Activated CD8-positive, alpha-beta memory T cell treated with anti-CD3 and anti-CD28 coated beads for 24 hours (primary cell): Measurements from ENCODE around the gene ARHGAP29.

Experiments used
- DNase-seq: peaks from one replicate; pipeline ENCODE4 v3.0.0-alpha.2; 2020

Gene ARHGAP29

DNA sequence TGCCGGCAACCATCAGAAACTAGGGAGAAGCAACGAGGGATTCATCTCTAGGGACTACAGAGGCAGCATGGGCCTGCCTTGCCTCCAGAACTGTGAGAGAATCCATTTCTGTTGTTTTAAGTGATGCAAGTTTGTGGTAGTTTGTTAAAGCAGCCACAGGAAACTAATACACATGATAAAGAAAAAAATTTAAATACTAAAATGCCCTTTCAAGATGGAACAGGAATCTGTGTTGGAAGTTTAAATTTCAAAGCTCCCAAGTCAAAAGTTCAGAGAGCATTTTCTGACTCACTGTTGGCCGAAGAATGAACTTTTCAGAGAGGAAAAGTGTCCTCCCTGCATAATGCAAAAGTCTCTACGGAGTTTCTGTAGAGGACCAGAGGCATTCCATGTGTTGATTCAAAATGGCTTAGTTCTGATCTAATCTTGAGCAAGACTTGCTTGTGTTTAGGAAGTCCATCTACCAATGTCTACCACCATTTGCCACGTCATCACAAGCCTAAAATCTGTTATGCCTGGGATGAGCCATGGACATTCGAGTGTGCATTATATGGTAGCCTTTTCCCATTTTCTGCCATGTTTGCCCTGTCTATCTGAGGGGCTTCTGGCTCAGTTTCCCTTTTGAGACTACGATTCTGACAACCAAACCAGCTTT is 22.4 kb upstream of the ARHGAP29 start:
- no peak for DNase-seq

DNA sequence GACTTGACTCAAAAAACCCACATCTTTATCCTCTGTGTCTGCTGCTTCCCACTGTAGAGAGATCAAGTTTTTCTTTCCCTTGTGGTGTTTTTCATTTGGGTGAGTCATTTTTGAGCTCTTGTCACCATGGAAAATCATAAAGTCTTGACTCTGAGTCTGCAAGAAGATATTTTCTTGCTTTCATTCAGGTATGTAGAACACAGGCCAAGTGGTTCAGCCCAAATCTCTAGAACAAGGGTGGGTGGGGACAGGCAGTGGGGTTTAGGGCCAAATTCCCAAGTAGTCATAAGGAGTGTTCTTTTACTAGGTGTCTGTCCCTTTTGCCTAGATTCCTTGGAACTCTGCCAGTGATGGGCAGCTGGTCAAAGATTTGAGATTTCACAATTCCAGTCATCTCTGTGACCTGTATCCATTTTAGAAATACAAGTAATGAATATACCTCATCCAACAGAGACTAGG is 21.5 kb upstream of the ARHGAP29 start:
- no peak for DNase-seq

DNA sequence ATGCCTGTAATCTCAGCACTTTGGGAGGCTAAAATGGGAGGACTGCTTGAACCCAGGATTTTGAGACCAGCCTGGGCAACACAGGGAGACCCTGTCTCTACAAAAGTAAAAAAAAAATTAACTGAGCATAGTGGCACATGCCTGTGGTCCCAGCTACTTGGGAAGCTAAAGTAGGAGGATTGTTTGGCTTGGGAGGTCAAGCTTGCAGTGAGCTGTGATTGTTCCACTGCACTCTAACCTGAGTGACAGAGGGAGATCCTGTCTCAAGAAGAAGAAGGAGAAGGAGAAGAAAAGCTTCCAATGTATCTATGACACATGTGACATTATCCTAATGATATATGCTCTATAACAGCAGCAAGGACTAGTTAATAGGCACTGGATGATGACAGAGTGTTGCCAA is 20.1 kb upstream of the ARHGAP29 start:
- DNase-seq, result no peak

GRCh38 chr1:94255476-94255875 is 18.1 kb upstream of the ARHGAP29 start:
- DNase-seq, result no peak

DNA sequence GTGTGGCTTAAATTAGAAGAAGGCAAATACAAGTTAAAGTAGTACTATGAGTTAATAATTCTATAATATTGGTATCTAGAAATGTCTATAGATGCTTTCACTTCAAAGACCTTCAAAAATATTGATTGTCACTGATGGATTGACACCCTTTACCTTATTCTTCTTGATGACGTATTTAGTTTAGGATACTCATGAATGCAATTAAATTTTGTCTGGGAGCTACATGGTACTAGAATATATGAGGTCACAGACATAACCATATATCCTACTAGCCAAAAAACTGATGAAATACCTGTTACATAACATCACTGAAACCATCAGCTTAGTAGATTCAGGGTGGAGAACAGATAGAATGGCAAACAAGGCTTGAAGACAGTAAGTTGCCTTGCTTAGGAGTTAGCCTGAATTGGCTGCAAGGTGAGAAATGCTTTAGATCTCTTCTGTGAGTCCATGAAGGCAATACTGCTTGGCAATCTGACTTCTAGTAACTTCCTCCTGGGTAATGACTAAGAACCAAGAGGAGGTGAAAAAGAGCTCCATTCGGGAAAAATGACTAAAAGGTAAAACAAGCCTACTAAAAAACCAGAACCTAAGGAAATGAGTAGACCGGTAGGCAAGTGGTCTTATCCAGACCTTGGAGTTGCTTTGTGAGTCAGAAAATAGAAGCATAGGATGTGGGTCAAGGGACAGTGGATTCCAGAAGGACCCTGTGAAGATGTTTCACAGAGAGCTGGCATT is 16.9 kb upstream of the ARHGAP29 start:
- DNase-seq, result no peak

GRCh38 chr1:94253456-94254017 is 16.2 kb upstream of the ARHGAP29 start:
- no peak for DNase-seq

- DNase-seq, result no peak
Measured at GRCh38 chr1:94250341-94250740, 13.0 kb upstream of the ARHGAP29 start.

GRCh38 chr1:94248956-94249688 is 11.7 kb upstream of the ARHGAP29 start:
- no peak for DNase-seq

DNA sequence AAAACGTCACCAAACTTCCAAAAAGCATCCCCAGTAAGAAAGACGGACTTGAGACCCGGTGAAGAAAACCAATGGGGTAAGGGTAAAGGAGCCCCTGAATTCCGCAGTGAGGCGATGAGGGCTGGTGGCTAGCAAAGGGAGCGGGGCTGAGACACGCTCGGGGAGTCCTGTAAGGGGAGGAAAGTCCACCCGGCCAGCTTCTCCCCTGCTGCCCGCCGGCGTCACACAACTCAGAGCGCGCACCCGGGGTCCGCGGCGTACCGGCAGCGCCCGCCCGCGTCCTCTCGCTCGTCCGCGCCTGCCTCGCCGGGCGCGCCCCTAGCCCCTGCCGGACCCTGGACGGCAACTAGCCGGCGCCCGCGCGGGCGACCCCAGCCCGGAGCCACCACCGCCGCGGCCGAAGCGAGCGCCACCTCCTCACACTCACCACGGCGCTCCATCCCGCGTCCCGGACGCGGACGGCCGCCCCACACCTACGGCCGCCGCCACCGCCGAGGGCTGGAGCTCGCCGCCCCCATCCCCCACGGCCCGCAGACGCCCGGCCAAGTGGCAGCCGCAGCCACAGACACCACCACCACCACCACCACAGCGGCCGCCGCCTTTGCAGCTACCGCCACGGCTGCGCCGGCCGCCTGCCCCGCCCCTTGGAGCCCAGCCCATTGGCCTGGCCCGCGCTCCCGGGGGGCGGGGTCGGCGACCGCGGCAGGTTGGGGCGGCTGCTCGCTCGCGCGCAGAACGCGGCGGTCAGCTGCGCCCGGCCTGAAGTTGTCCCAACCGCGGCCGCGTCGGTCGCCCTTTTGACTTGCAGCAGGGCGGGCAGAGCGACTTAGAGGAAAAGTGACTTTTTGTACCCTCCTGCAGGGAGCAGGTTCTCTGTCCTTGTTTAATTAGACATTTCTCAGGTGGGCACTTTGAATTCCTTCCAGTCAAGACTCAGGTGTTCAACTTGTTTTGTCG is 10.0 kb upstream of the ARHGAP29 start:
- peak; percentile 60 for DNase-seq

- DNase-seq, result no peak
Measured at GRCh38 chr1:94246692-94247137, 9.3 kb upstream of the ARHGAP29 start.

GRCh38 chr1:94245747-94246438 is 8.5 kb upstream of the ARHGAP29 start:
- no peak for DNase-seq

- no peak for DNase-seq
Measured at GRCh38 chr1:94244816-94245215, 7.4 kb upstream of the ARHGAP29 start.

DNA sequence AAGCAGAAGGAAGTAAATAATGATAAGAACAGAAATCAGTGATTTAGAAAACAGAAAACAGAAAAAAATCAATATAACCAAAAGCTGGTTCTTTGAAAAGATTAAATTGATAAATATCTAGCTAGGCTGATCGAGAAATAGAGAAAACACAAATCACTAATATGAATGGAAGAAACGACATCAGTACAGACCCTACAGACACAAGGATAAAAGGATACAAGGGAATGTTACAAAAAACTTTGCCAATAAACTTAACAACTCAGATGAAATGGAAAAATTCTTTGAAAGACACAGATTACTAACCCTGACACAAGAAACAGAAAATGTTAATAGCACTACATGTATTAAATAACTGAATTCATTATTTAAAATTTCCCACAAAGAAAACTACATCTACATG is 6.3 kb upstream of the ARHGAP29 start:
- DNase-seq, result no peak

DNA sequence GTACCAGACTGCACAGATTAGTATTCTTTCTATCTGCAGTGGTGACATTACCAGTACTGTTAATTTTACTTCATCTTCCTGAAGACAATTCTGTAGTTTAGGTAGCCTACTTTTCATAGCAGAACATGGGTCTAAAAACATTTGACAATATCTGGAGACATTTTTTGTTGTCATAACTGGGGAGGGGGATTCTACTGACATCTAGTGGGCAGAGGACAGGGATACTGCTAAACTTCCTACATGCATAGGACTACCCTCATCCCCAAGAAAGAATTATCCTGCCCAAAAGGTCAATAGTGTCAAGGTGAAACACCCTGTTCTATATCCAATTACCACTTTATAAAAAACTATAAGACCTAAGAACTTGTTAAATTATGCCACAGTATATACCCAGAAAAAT is 3.4 kb upstream of the ARHGAP29 start:
- no peak for DNase-seq

DNA sequence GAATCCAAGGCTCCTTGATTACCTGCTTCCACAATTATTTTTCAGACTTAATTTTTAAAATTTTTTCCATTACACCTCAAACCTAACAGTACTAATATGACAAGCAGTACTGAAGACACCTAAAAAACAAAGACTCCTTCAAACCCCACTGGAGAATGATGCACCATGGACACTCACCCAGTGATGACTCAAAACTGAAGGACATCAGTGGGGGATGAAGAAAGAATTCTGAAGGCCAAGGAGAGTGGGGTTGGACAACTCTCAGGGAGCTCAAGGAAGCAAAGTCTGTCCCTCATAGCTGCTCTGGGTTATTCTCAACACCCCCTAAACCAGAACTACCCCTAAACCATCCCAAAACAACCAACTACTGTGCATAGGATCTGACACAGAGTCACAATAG is 2.4 kb upstream of the ARHGAP29 start:
- no peak for DNase-seq

DNA sequence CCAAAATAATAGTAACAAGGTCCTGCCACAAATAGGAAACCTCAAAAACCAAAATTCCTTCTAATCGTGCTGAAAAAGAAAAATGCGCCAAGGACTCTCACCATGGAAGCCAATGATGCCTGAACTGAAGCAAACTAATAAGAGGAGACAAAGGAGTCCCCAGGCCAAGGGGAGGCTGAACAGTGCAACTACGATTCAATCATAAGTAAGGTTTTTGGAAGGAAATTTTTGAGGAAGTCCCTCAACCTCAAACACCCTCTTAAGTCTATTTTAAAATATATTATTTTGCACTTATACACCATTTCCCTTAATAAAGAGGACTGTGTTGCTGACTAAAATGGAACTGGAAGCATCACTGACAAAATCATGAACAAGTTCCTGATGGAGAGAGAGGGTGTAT is 1.7 kb upstream of the ARHGAP29 start:
- no peak for DNase-seq

- peak; percentile 58 for DNase-seq
Measured at GRCh38 chr1:94236630-94237290, 624 bp downstream of the ARHGAP29 start.

DNA sequence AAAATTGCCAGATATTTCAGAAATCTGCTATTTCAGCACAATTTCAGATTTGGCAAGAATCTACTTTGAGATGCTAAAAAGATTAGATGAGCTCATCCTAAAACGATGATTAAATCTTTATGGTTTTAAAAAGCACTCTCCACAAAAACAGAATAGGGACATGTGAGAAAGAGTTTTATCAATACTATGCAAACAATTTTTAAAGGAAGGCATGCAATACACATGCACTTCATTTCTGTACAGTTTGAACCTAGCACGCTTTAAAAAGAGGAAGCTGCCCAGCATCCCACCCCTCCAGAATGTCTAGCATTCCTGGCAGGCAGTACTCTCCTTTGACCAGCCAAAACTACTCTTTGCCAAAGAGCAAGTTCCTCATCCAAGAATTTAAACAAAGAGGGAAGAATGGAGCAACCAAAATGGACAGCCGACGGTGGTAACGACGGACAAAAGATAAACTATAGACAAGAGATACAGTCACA is 1.3 kb downstream of the ARHGAP29 start:
- DNase-seq, result no peak

DNA sequence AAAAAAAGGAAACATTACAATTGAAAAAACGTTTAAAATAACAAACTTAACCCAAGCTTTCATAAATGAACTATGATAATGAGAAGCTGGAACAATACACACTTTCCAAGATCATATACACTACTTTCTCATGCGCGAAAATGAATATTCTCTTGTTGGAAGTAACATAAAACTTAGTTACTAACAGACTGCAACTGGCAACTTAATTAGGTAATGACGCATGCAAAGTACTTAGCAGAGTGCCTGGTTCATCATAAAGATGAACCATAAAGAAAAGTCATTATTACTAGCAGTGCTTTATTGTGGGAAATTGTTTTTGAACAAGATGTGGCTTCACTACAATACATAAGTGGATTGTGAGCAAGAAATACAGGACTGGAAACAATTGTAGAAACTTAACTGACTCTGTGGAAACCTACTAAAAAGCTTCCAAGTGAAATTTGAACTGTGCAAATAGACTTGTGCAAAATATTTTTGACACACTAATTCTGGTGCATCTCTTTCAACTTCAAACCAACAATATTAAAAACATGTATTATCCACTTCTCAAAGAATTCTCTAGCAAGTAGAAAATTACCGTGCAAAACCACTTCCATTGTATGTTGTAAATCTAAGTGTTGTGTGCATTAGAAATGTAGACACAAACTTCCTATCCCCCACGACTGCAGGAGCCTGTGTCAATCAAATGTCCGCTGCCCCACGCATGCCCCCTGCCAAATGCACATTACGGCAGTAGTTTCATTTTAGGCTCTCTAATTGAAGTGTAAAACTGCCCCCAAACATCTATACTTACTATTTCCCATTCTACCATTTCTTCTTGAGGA is 2.0 kb downstream of the ARHGAP29 start:
- DNase-seq, result no peak

DNA sequence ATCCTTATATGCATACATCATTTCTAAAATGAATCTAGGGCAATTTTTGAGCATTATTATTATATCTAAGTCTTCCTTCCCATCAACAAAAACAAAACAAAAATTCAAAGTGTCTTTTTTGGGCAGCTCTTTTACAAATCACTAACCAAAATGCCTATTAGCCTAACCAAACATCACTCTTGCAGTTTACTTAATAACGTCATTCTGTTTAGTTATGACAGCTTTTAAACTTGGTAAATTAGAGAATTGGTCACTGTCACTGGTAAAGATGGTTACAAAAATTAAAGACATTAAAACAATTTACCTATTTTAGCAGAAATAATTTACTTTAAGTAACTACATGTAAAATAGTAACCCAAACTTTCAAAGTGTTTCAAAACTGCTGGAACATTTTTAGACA is 2.8 kb downstream of the ARHGAP29 start:
- DNase-seq, result no peak
